GM23338 (cell line): ENCODE measurements around the gene THADA. TPM values are rescaled to one million over a fixed set of nuclear protein-coding genes. Genes with fewer than 3 reads are reported as not detected.
"Not testable (repeated sequence)": the region's sequence is repeated elsewhere in the genome, so short reads cannot be mapped to it uniquely, and the experiment has no call there.

Experiments used
- ATAC-seq: fragments of 200-7000 bp; cut with Tn5 transposase; 3 replicates; pipeline ENCODE4 v1.9.1; 2020
- DNase-seq: peaks from one replicate; pipeline ENCODE4 v3.0.0-alpha.2; 2015; ENCODE audit warnings: low spot score
- H2AFZ ChIP-seq: fragments of 200-600 bp; sonication (generic); 2 replicates; pipeline ENCODE4 v1.8.0; 2016; ENCODE audit warnings: antibody characterized with exemption, mild to moderate bottlenecking, moderate library complexity
- H3F3A ChIP-seq: fragments of 200-600 bp; sonication (generic); replicated peaks from 2 replicates; pipeline ENCODE4 v1.8.0; 2017; ENCODE audit warnings: antibody characterized with exemption, mixed run types, low read depth
- H3K27ac ChIP-seq: fragments of 200-600 bp; sonication (generic); 2 replicates; pipeline ENCODE4 v1.6.1; 2016; ENCODE audit warnings: low read depth
- H3K27me3 ChIP-seq: fragments of 200-600 bp; sonication (generic); 2 replicates; pipeline ENCODE4 v1.8.0; 2016; ENCODE audit warnings: mild to moderate bottlenecking, mixed run types, moderate library complexity; ENCODE audit not compliant: insufficient read depth
- H3K36me3 ChIP-seq: fragments of 200-600 bp; sonication (generic); 2 replicates; pipeline ENCODE4 v1.8.0; 2016; ENCODE audit warnings: mild to moderate bottlenecking; ENCODE audit not compliant: insufficient read depth
- H3K4me1 ChIP-seq: fragments of 200-600 bp; sonication (generic); 2 replicates; pipeline ENCODE4 v1.8.0; 2016; ENCODE audit warnings: mild to moderate bottlenecking, moderate library complexity; ENCODE audit not compliant: insufficient read depth
- H3K4me2 ChIP-seq: fragments of 200-600 bp; sonication (generic); 2 replicates; pipeline ENCODE4 v1.7.1; 2017; ENCODE audit warnings: mixed run types
- H3K4me3 ChIP-seq: fragments of 200-600 bp; sonication (generic); 2 replicates; pipeline ENCODE4 v1.6.1; 2016; ENCODE audit warnings: mixed run types
- H3K79me2 ChIP-seq: fragments of 200-600 bp; sonication (generic); replicated peaks from 2 replicates; pipeline ENCODE4 v1.8.0; 2017; ENCODE audit warnings: mild to moderate bottlenecking; ENCODE audit not compliant: insufficient read depth
- H3K9me2 ChIP-seq: fragments of 200-600 bp; sonication (generic); 2 replicates; pipeline ENCODE4 v1.8.0; 2017; ENCODE audit not compliant: insufficient read depth
- H4K20me1 ChIP-seq: fragments of 200-600 bp; sonication (generic); replicated peaks from 2 replicates; pipeline ENCODE4 v1.8.0; 2017; ENCODE audit warnings: mild to moderate bottlenecking; ENCODE audit not compliant: insufficient read depth
- H3K27ac Mint-ChIP-seq: 2 replicates; pipeline ENCODE4 v1.8.0; 2020; ENCODE audit warnings: inconsistent platforms, mild to moderate bottlenecking, moderate library complexity, mixed read lengths
- H3K27me3 Mint-ChIP-seq: 3 replicates; pipeline ENCODE4 v1.8.0; 2022; ENCODE audit warnings: low read depth, mild to moderate bottlenecking, moderate library complexity, mixed read lengths, inconsistent platforms; ENCODE audit not compliant: insufficient read depth, poor library complexity
- H3K36me3 Mint-ChIP-seq: 3 replicates; pipeline ENCODE4 v1.8.0; 2021; ENCODE audit warnings: low read depth, mild to moderate bottlenecking, inconsistent platforms, moderate library complexity, mixed read lengths
- H3K4me1 Mint-ChIP-seq: 3 replicates; pipeline ENCODE4 v1.8.0; 2020; ENCODE audit warnings: mild to moderate bottlenecking, inconsistent platforms, mixed read lengths
- H3K4me3 Mint-ChIP-seq: 3 replicates; pipeline ENCODE4 v1.8.0; 2021; ENCODE audit warnings: moderate library complexity, mild to moderate bottlenecking, inconsistent platforms, mixed read lengths
- H3K9me3 Mint-ChIP-seq: 3 replicates; pipeline ENCODE4 v1.8.0; 2020; ENCODE audit warnings: moderate library complexity, mild to moderate bottlenecking, inconsistent platforms, mixed read lengths
- CTCF ChIP-seq, 2 experiments: fragments of 200-600 bp in 1 of 2; sonication (generic) in 1 of 2; conservative IDR thresholded peaks; 2 replicates each; pipeline versions ENCODE4 v1.5.1 to v1.6.1; 2016 to 2017; ENCODE audit warnings: antibody characterized with exemption in 2 of 2, low read depth in 2 of 2, mild to moderate bottlenecking in 2 of 2, moderate library complexity in 1 of 2
- NANOG ChIP-seq: IDR thresholded peaks from 2 replicates; pipeline ENCODE4 v1.6.1; 2016; ENCODE audit warnings: antibody characterized with exemption, borderline replicate concordance
- REST ChIP-seq: IDR thresholded peaks from one replicate; pipeline ENCODE4 v1.6.1; 2018; ENCODE audit warnings: antibody characterized with exemption; ENCODE audit not compliant: unreplicated experiment
- ZNF114 ChIP-seq: fragments of 250-450 bp; sonication (Bioruptor Pico); IDR thresholded peaks from 2 replicates; pipeline ENCODE4 v1.5.0; 2020; ENCODE audit warnings: mild to moderate bottlenecking, moderate library complexity
- polyA plus RNA-seq: library from polyadenylated mRNA; unstranded; fragments of >200 nt; fragmentation: Nextera tagmentation; extraction: Ambion mirVana; gene quantifications from 2 replicates; pipeline ENCODE4 v1.2.1, GENCODE V29; 2016
- total RNA-seq: library from RNA; depleted of rRNA; stranded (reverse); fragments of >200 nt; shearing (Covaris generic); gene quantifications from 2 replicates; pipeline ENCODE4 v1.2.3, GENCODE V29; 2014
- TF ChIP-seq, protein P1 (sequence below): fragments of 250-450 bp; sonication (Bioruptor Pico); IDR thresholded peaks from 2 replicates; pipeline ENCODE4 v1.5.0; 2020; ENCODE audit warnings: mild to moderate bottlenecking, moderate library complexity

The THADA gene
- total and polyA plus RNA-seq, 2 experiments from 2014 or later: 17.0 to 30.7 TPM

DNA sequence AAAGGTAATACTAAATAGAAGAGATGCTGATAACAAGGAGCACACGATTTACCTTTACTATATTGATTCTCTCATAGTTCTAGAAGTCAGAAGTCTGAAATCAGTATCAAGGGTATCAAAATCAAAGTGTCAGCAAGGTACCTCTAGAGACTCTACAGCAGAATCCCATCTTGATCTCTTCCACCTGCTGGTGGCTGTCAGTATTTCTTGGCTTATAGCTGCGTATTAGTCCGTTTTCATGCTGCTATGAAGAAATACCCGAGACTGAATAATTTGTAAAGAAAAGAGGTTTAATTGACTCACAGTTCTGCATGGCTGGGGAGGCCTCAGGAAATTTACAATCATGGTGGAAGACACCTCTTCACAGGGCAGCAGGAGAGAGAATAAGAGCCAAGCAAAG lies 149.1 kb downstream of the THADA start:
- not testable (repeated sequence) for H2AFZ ChIP-seq, H3K27ac Mint-ChIP-seq, H3F3A ChIP-seq, H3K9me2 ChIP-seq, H3K9me3 Mint-ChIP-seq, H3K4me3 Mint-ChIP-seq, H3K27me3 ChIP-seq, H3K27ac ChIP-seq, H3K36me3 ChIP-seq, ATAC-seq, H3K36me3 Mint-ChIP-seq, H3K4me2 ChIP-seq, H3K4me3 ChIP-seq, H3K79me2 ChIP-seq, H4K20me1 ChIP-seq, H3K27me3 Mint-ChIP-seq
- peaks cover 57% of the 10 kb centered on the region for H3K4me1 Mint-ChIP-seq
- peaks cover 29% of the 10 kb centered on the region for H3K4me1 ChIP-seq
- peak in 1 of 2 experiments; percentile 43; a peak in 2 of 4 replicates for TF ChIP-seq CTCF (conservative IDR thresholded peaks at IDR 0.05; ENCODE audit: low read depth in 2 of 2)
- DNase-seq: peak; percentile 38

GRCh38 chr2:43445781-43446180 lies 150.1 kb downstream of the THADA start:
- Histone ChIP-seq H3K9me2 (no peaks in the 10 kb centered on the region), H3K4me1 (peaks cover 29% of the 10 kb centered on the region), H3K36me3 (no peaks in the 10 kb centered on the region), H3K27me3 (no peaks in the 10 kb centered on the region), H2AFZ (no peak overlapping the region), H3F3A (no peaks in the 10 kb centered on the region), H4K20me1 (no peaks in the 10 kb centered on the region; the same call in 1 of the 2 replicates), H3K4me3 (no peak overlapping the region), H3K79me2 (no peaks in the 10 kb centered on the region), H3K4me2 (peak overlapping the region; percentile 21; the same call in 1 of the 2 replicates), H3K27ac (peak overlapping the region; percentile 87)
- TF ChIP-seq CTCF (conservative IDR thresholded peaks at IDR 0.05; ENCODE audit: low read depth in 2 of 2): no peak
- TF ChIP-seq ZNF114 (CRISPR knock-in tag): no peak
- no peak for TF ChIP-seq NANOG
- TF ChIP-seq, protein P1, sequence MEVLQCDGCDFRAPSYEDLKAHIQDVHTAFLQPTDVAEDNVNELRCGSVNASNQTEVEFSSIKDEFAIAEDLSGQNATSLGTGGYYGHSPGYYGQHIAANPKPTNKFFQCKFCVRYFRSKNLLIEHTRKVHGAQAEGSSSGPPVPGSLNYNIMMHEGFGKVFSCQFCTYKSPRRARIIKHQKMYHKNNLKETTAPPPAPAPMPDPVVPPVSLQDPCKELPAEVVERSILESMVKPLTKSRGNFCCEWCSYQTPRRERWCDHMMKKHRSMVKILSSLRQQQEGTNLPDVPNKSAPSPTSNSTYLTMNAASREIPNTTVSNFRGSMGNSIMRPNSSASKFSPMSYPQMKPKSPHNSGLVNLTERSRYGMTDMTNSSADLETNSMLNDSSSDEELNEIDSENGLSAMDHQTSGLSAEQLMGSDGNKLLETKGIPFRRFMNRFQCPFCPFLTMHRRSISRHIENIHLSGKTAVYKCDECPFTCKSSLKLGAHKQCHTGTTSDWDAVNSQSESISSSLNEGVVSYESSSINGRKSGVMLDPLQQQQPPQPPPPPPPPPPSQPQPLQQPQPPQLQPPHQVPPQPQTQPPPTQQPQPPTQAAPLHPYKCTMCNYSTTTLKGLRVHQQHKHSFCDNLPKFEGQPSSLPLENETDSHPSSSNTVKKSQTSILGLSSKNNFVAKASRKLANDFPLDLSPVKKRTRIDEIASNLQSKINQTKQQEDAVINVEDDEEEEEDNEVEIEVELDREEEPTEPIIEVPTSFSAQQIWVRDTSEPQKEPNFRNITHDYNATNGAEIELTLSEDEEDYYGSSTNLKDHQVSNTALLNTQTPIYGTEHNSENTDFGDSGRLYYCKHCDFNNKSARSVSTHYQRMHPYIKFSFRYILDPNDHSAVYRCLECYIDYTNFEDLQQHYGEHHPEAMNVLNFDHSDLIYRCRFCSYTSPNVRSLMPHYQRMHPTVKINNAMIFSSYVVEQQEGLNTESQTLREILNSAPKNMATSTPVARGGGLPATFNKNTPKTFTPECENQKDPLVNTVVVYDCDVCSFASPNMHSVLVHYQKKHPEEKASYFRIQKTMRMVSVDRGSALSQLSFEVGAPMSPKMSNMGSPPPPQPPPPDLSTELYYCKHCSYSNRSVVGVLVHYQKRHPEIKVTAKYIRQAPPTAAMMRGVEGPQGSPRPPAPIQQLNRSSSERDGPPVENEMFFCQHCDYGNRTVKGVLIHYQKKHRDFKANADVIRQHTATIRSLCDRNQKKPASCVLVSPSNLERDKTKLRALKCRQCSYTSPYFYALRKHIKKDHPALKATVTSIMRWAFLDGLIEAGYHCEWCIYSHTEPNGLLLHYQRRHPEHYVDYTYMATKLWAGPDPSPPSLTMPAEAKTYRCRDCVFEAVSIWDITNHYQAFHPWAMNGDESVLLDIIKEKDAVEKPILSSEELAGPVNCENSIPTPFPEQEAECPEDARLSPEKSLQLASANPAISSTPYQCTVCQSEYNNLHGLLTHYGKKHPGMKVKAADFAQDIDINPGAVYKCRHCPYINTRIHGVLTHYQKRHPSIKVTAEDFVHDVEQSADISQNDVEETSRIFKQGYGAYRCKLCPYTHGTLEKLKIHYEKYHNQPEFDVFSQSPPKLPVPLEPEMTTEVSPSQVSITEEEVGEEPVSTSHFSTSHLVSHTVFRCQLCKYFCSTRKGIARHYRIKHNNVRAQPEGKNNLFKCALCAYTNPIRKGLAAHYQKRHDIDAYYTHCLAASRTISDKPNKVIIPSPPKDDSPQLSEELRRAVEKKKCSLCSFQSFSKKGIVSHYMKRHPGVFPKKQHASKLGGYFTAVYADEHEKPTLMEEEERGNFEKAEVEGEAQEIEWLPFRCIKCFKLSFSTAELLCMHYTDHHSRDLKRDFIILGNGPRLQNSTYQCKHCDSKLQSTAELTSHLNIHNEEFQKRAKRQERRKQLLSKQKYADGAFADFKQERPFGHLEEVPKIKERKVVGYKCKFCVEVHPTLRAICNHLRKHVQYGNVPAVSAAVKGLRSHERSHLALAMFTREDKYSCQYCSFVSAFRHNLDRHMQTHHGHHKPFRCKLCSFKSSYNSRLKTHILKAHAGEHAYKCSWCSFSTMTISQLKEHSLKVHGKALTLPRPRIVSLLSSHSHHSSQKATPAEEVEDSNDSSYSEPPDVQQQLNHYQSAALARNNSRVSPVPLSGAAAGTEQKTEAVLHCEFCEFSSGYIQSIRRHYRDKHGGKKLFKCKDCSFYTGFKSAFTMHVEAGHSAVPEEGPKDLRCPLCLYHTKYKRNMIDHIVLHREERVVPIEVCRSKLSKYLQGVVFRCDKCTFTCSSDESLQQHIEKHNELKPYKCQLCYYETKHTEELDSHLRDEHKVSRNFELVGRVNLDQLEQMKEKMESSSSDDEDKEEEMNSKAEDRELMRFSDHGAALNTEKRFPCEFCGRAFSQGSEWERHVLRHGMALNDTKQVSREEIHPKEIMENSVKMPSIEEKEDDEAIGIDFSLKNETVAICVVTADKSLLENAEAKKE (CRISPR knock-in tag): no peak
- no peak for TF ChIP-seq REST
- peaks cover 55% of the 10 kb centered on the region for H3K4me1 Mint-ChIP-seq
- H3K9me3 Mint-ChIP-seq: no peaks in the 10 kb centered on the region
- H3K36me3 Mint-ChIP-seq: no peaks in the 10 kb centered on the region
- no peaks in the 10 kb centered on the region for H3K27me3 Mint-ChIP-seq
- no peak overlapping the region for H3K4me3 Mint-ChIP-seq
- DNase-seq: no peak
- H3K27ac Mint-ChIP-seq: peak overlapping the region; percentile 68
- ATAC-seq: no peak
